ENCODE data around the gene MED19.

MED19 gene

GRCh38 chr11:57668434-57668782 lies 43.6 kb downstream of the MED19 start:
- peaks cover 19% of the 10 kb centered on the region for H3K36me3 ChIP-seq (ENCODE audit: insufficient read depth, low read length)
- peak overlapping the region; percentile 98 for H3K27ac ChIP-seq (ENCODE audit: low read depth, low read length)
- peak overlapping the region; percentile 65 for H2AFZ ChIP-seq (ENCODE audit: low read length, unreplicated experiment)
- H3K4me1 ChIP-seq (ENCODE audit: control insufficient read depth, insufficient read depth, low read length, unreplicated experiment), result peaks cover 11% of the 10 kb centered on the region
- peaks cover 54% of the 10 kb centered on the region for H3K79me2 ChIP-seq (ENCODE audit: control insufficient read depth, insufficient read depth, low read length, unreplicated experiment)
- H3K27me3 ChIP-seq (ENCODE audit: insufficient read depth, low read length), result no peaks in the 10 kb centered on the region
- H3K4me3 ChIP-seq (ENCODE audit: low read depth, low read length), result peak overlapping the region; percentile 84

- peaks cover 11% of the 10 kb centered on the region for H3K4me1 ChIP-seq (ENCODE audit: control insufficient read depth, insufficient read depth, low read length, unreplicated experiment)
- H3K4me3 ChIP-seq (ENCODE audit: low read depth, low read length), result peak within 1 kb of the TSS; percentile 84
- peak within 1 kb of the TSS; percentile 98 for H3K27ac ChIP-seq (ENCODE audit: low read depth, low read length)
- no peaks in the 10 kb centered on the region for H3K27me3 ChIP-seq (ENCODE audit: insufficient read depth, low read length)
- H2AFZ ChIP-seq (ENCODE audit: low read length, unreplicated experiment), result peak within 1 kb of the TSS; percentile 96
- peaks cover 15% of the 10 kb centered on the region for H3K36me3 ChIP-seq (ENCODE audit: insufficient read depth, low read length)
- H3K79me2 ChIP-seq (ENCODE audit: control insufficient read depth, insufficient read depth, low read length, unreplicated experiment), result peaks cover 49% of the 10 kb centered on the region
These were observed 44.1 kb downstream of the MED19 start, which contains the start of gene ZDHHC5 for GRCh38 chr11:57667736-57668433. Gene ZDHHC5 (plus strand): TSS chr11:57668114. CDS start chr11:57673091, 4,977 bp downstream.

GRCh38 chr11:57667117-57667735 lies 44.8 kb downstream of the MED19 start:
- H3K36me3 ChIP-seq (ENCODE audit: insufficient read depth, low read length), result peaks cover 9% of the 10 kb centered on the region
- peak overlapping the region; percentile 84 for H3K4me3 ChIP-seq (ENCODE audit: low read depth, low read length)
- peaks cover 42% of the 10 kb centered on the region for H3K79me2 ChIP-seq (ENCODE audit: control insufficient read depth, insufficient read depth, low read length, unreplicated experiment)
- H3K27ac ChIP-seq (ENCODE audit: low read depth, low read length), result peak overlapping the region; percentile 98
- no peaks in the 10 kb centered on the region for H3K27me3 ChIP-seq (ENCODE audit: insufficient read depth, low read length)
- H2AFZ ChIP-seq (ENCODE audit: low read length, unreplicated experiment), result peak overlapping the region; percentile 96
- H3K4me1 ChIP-seq (ENCODE audit: control insufficient read depth, insufficient read depth, low read length, unreplicated experiment), result peaks cover 11% of the 10 kb centered on the region

- Histone ChIP-seq H3K27me3 (ENCODE audit: insufficient read depth, low read length) (no peaks in the 10 kb centered on the region), H2AFZ (ENCODE audit: low read length, unreplicated experiment) (no peak overlapping the region), H3K4me1 (ENCODE audit: control insufficient read depth, insufficient read depth, low read length, unreplicated experiment) (peaks cover 5% of the 10 kb centered on the region), H3K36me3 (ENCODE audit: insufficient read depth, low read length) (peaks cover 16% of the 10 kb centered on the region; the same call in 1 of the 2 replicates), H3K27ac (ENCODE audit: low read depth, low read length) (no peak overlapping the region), H3K4me3 (ENCODE audit: low read depth, low read length) (no peak overlapping the region), H3K79me2 (ENCODE audit: control insufficient read depth, insufficient read depth, low read length, unreplicated experiment) (peaks cover 21% of the 10 kb centered on the region)
These were observed 48.0 kb downstream of the MED19 start for GRCh38 chr11:57663975-57664374.

- Histone ChIP-seq H3K36me3 (ENCODE audit: insufficient read depth, low read length) (peaks cover 16% of the 10 kb centered on the region; the same call in 1 of the 2 replicates), H3K4me3 (ENCODE audit: low read depth, low read length) (no peak overlapping the region), H2AFZ (ENCODE audit: low read length, unreplicated experiment) (no peak overlapping the region), H3K4me1 (ENCODE audit: control insufficient read depth, insufficient read depth, low read length, unreplicated experiment) (peaks cover 5% of the 10 kb centered on the region), H3K79me2 (ENCODE audit: control insufficient read depth, insufficient read depth, low read length, unreplicated experiment) (peaks cover 21% of the 10 kb centered on the region), H3K27ac (ENCODE audit: low read depth, low read length) (no peak overlapping the region), H3K27me3 (ENCODE audit: insufficient read depth, low read length) (no peaks in the 10 kb centered on the region)
These were observed 49.1 kb downstream of the MED19 start for GRCh38 chr11:57662893-57663292.

GRCh38 chr11:57659669-57660068 lies 52.3 kb downstream of the MED19 start:
- H3K27ac ChIP-seq (ENCODE audit: low read depth, low read length), result no peak overlapping the region
- H3K27me3 ChIP-seq (ENCODE audit: insufficient read depth, low read length), result no peaks in the 10 kb centered on the region
- H3K79me2 ChIP-seq (ENCODE audit: control insufficient read depth, insufficient read depth, low read length, unreplicated experiment), result peaks cover 22% of the 10 kb centered on the region
- H3K4me3 ChIP-seq (ENCODE audit: low read depth, low read length), result no peak overlapping the region
- peaks cover 4% of the 10 kb centered on the region for H3K4me1 ChIP-seq (ENCODE audit: control insufficient read depth, insufficient read depth, low read length, unreplicated experiment)
- H2AFZ ChIP-seq (ENCODE audit: low read length, unreplicated experiment), result no peak overlapping the region
- H3K36me3 ChIP-seq (ENCODE audit: insufficient read depth, low read length), result peaks cover 16% of the 10 kb centered on the region; the same call in 1 of the 2 replicates

GRCh38 chr11:57658023-57658361 lies 54.0 kb downstream of the MED19 start:
- Histone ChIP-seq H3K27me3 (ENCODE audit: insufficient read depth, low read length) (no peaks in the 10 kb centered on the region), H2AFZ (ENCODE audit: low read length, unreplicated experiment) (peak overlapping the region; percentile 82), H3K27ac (ENCODE audit: low read depth, low read length) (peak overlapping the region; percentile 14; the same call in 1 of the 2 replicates), H3K4me1 (ENCODE audit: control insufficient read depth, insufficient read depth, low read length, unreplicated experiment) (peaks cover 7% of the 10 kb centered on the region), H3K36me3 (ENCODE audit: insufficient read depth, low read length) (peaks cover 16% of the 10 kb centered on the region; the same call in 1 of the 2 replicates), H3K4me3 (ENCODE audit: low read depth, low read length) (peak overlapping the region; percentile 88), H3K79me2 (ENCODE audit: control insufficient read depth, insufficient read depth, low read length, unreplicated experiment) (peaks cover 22% of the 10 kb centered on the region)

- H3K36me3 ChIP-seq (ENCODE audit: insufficient read depth, low read length), result peaks cover 16% of the 10 kb centered on the region; the same call in 1 of the 2 replicates
- H2AFZ ChIP-seq (ENCODE audit: low read length, unreplicated experiment), result peak within 1 kb of the TSS; percentile 82
- H3K4me1 ChIP-seq (ENCODE audit: control insufficient read depth, insufficient read depth, low read length, unreplicated experiment), result peaks cover 11% of the 10 kb centered on the region
- H3K27ac ChIP-seq (ENCODE audit: low read depth, low read length), result peak within 1 kb of the TSS; percentile 48; the same call in 1 of the 2 replicates
- H3K27me3 ChIP-seq (ENCODE audit: insufficient read depth, low read length), result no peaks in the 10 kb centered on the region
- peaks cover 22% of the 10 kb centered on the region for H3K79me2 ChIP-seq (ENCODE audit: control insufficient read depth, insufficient read depth, low read length, unreplicated experiment)
- H3K4me3 ChIP-seq (ENCODE audit: low read depth, low read length), result peak within 1 kb of the TSS; percentile 88
These were observed 54.6 kb downstream of the MED19 start, which contains the start of gene CLP1 for GRCh38 chr11:57657194-57658022. Gene CLP1 (plus strand): TSS chr11:57657762. CDS start chr11:57659477, 1,715 bp downstream.

GRCh38 chr11:57656885-57657193 lies 55.2 kb downstream of the MED19 start:
- Histone ChIP-seq H3K27ac (ENCODE audit: low read depth, low read length) (peak overlapping the region; percentile 48; the same call in 1 of the 2 replicates), H2AFZ (ENCODE audit: low read length, unreplicated experiment) (no peak overlapping the region), H3K27me3 (ENCODE audit: insufficient read depth, low read length) (no peaks in the 10 kb centered on the region), H3K4me3 (ENCODE audit: low read depth, low read length) (peak overlapping the region; percentile 88), H3K4me1 (ENCODE audit: control insufficient read depth, insufficient read depth, low read length, unreplicated experiment) (peaks cover 11% of the 10 kb centered on the region), H3K36me3 (ENCODE audit: insufficient read depth, low read length) (peaks cover 16% of the 10 kb centered on the region; the same call in 1 of the 2 replicates), H3K79me2 (ENCODE audit: control insufficient read depth, insufficient read depth, low read length, unreplicated experiment) (peaks cover 22% of the 10 kb centered on the region)

Measured in ACC112 (cell line).